Karpas-422 (cell line): Measurements from ENCODE around the gene DNAH2. TPM values are rescaled to one million over a fixed set of nuclear protein-coding genes. Genes with fewer than 3 reads are reported as not detected.

ENCODE experiments used
- DNase-seq: peaks from one replicate; pipeline ENCODE4 v3.0.0-alpha.2; 2015
- H2AFZ ChIP-seq: fragments of 200-600 bp; sonication (generic); 2 replicates; pipeline ENCODE4 v1.6.1; 2014; ENCODE audit warnings: antibody characterized with exemption, low read length, mixed read lengths
- H3K27ac ChIP-seq: fragments of 200-600 bp; sonication (generic); 2 replicates; pipeline ENCODE4 v1.5.1; 2014; ENCODE audit warnings: mild to moderate bottlenecking, low read length, moderate library complexity
- H3K27me3 ChIP-seq: fragments of 200-600 bp; sonication (generic); 2 replicates; pipeline ENCODE4 v1.6.1; 2014; ENCODE audit warnings: low read length, mixed read lengths
- H3K36me3 ChIP-seq: fragments of 200-600 bp; sonication (generic); 2 replicates; pipeline ENCODE4 v1.6.1; 2014; ENCODE audit warnings: low read length, mixed read lengths; ENCODE audit not compliant: insufficient read depth
- H3K4me1 ChIP-seq: fragments of 200-600 bp; sonication (generic); 2 replicates; pipeline ENCODE4 v1.6.1; 2014; ENCODE audit warnings: mild to moderate bottlenecking, low read length, mixed read lengths
- H3K4me2 ChIP-seq: fragments of 200-600 bp; sonication (generic); 2 replicates; pipeline ENCODE4 v1.6.1; 2014; ENCODE audit warnings: low read length, low read depth, mild to moderate bottlenecking; ENCODE audit not compliant: poor library complexity, severe bottlenecking
- H3K4me3 ChIP-seq: fragments of 200-600 bp; sonication (generic); 2 replicates; pipeline ENCODE4 v1.5.1; 2014; ENCODE audit warnings: mild to moderate bottlenecking, antibody characterized with exemption, low read length, mixed read lengths
- H3K79me2 ChIP-seq: fragments of 200-600 bp; sonication (generic); 2 replicates; pipeline ENCODE4 v1.6.1; 2014; ENCODE audit warnings: mild to moderate bottlenecking, low read length, mixed read lengths
- H3K9ac ChIP-seq: fragments of 200-600 bp; sonication (generic); 2 replicates; pipeline ENCODE4 v1.6.0; 2014; ENCODE audit warnings: low read length
- H3K9me2 ChIP-seq: fragments of 200-600 bp; sonication (generic), shearing (Covaris generic); replicated peaks from 2 replicates; pipeline ENCODE4 v1.6.0; 2014; ENCODE audit warnings: mild to moderate bottlenecking, low read length, moderate library complexity; ENCODE audit not compliant: insufficient read depth
- H3K9me3 ChIP-seq: fragments of 300-700, 200-600 bp; sonication (generic); 2 replicates; pipeline ENCODE4 v1.6.1; 2014; ENCODE audit warnings: low read length, mixed read lengths
- H4K20me1 ChIP-seq: fragments of 200-600 bp; sonication (generic); 2 replicates; pipeline ENCODE4 v1.6.1; 2014; ENCODE audit warnings: mild to moderate bottlenecking, antibody characterized with exemption, low read length, low read depth; ENCODE audit not compliant: insufficient read depth
- total RNA-seq: library from RNA; depleted of rRNA; stranded (reverse); fragments of >200 nt; shearing (Covaris generic); gene quantifications from 2 replicates; pipeline ENCODE4 v1.2.3, GENCODE V29; 2014; ENCODE audit warnings: low replicate concordance

Gene DNAH2
- total RNA-seq, 1 experiment from 2014 or later, result not detected

DNA sequence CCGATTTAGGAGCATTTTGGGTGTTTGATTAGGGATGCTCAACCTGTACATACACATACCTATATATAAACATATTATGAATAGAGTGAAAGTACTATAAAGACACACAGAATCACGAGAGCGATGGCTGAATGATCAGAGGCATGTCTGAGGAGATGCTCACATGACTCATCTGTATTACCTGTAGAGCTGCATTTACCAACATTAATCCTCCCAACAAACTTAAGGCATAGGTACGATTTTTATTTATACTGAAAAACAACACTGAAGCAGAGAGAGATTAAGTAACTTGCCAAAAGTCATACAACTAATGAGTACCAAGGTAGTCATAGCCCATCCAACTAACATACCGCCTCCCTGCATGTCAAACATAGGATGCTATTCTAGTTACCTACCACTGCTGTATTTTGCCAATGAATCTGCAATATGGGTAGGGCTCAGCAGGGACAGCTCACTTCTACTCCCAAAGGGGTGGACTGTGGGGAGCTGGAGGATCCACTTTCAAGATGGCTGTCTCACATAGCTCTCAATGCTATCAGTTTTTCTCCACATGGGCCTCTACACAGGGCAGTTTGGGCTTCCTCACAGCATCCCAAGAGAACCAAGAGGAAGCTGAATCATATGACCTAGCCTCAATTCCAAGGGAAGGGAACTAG, 147.6 kb downstream of the DNAH2 start:
- Histone ChIP-seq H3K9me2 (no peaks in the 10 kb centered on the region), H3K4me3 (no peak overlapping the region), H3K27ac (no peak overlapping the region), H3K9ac (no peak overlapping the region), H2AFZ (no peak overlapping the region), H3K9me3 (no peaks in the 10 kb centered on the region), H3K4me1 (peaks cover 14% of the 10 kb centered on the region), H3K36me3 (peaks cover 5% of the 10 kb centered on the region), H3K27me3 (no peaks in the 10 kb centered on the region), H4K20me1 (no peaks in the 10 kb centered on the region), H3K4me2 (no peak overlapping the region), H3K79me2 (no peaks in the 10 kb centered on the region; the same call in 1 of the 2 replicates)
- DNase-seq, result no peak

DNA sequence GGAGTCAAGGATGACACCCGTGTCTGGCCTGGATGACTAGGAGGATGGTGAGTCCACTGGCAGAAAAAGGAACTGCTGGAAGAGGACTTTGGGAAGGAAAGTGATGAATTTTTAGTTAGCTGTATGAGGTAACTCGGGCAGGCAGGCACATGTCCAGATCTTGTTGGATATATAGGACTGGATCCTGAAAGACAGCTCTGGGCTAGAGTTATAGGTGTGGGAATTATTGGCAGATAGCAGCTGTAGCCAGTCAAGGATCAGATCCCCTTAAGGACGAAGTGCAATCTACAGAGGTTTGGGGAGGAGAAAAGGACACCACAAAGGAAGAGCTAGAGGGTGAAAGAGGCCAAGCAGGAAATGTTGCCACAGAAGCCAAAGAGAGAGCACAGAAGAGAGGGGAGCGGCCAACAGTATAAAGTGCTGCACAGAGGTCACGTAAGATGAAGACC, 150.4 kb downstream of the DNAH2 start:
- H3K27ac ChIP-seq, result no peak overlapping the region
- H4K20me1 ChIP-seq, result no peaks in the 10 kb centered on the region
- H3K4me1 ChIP-seq, result peaks cover 11% of the 10 kb centered on the region
- H3K79me2 ChIP-seq, result no peaks in the 10 kb centered on the region
- no peak overlapping the region for H3K4me3 ChIP-seq
- H3K36me3 ChIP-seq, result peaks cover 5% of the 10 kb centered on the region
- no peaks in the 10 kb centered on the region for H3K9me3 ChIP-seq
- no peaks in the 10 kb centered on the region for H3K9me2 ChIP-seq
- H3K27me3 ChIP-seq, result no peaks in the 10 kb centered on the region
- no peak overlapping the region for H3K4me2 ChIP-seq
- no peak for DNase-seq
- H2AFZ ChIP-seq, result no peak overlapping the region
- H3K9ac ChIP-seq, result no peak overlapping the region

DNA sequence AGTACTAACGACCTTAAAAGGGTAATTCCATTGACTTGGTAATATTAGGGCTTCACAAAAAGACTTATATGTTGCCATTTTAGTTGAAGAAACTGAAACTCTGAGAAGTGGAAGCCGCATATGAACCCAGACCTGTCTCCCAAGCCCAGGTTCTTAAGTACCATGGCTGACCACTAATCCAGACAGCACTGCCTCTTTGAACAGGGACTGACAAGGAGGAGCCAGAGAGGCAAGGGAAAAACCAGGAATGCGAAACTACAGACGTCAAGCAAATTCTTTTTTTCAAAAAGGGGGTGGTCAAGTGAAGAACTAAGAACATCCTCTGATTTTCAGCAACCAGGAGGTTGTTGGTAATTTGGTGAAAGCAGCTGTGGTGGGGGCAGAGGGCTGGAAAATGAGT, 155.5 kb downstream of the DNAH2 start:
- H3K4me2 ChIP-seq, result no peak overlapping the region
- H3K27me3 ChIP-seq, result no peaks in the 10 kb centered on the region
- H3K9me2 ChIP-seq, result no peaks in the 10 kb centered on the region
- no peak overlapping the region for H2AFZ ChIP-seq
- DNase-seq, result no peak
- no peak overlapping the region for H3K27ac ChIP-seq
- peaks cover 3% of the 10 kb centered on the region; the same call in 1 of the 2 replicates for H3K79me2 ChIP-seq
- H3K9ac ChIP-seq, result no peak overlapping the region
- peaks cover 15% of the 10 kb centered on the region for H3K4me1 ChIP-seq
- H3K36me3 ChIP-seq, result peaks cover 8% of the 10 kb centered on the region; the same call in 1 of the 2 replicates
- H3K9me3 ChIP-seq, result no peaks in the 10 kb centered on the region
- no peak overlapping the region for H3K4me3 ChIP-seq
- no peaks in the 10 kb centered on the region for H4K20me1 ChIP-seq

DNA sequence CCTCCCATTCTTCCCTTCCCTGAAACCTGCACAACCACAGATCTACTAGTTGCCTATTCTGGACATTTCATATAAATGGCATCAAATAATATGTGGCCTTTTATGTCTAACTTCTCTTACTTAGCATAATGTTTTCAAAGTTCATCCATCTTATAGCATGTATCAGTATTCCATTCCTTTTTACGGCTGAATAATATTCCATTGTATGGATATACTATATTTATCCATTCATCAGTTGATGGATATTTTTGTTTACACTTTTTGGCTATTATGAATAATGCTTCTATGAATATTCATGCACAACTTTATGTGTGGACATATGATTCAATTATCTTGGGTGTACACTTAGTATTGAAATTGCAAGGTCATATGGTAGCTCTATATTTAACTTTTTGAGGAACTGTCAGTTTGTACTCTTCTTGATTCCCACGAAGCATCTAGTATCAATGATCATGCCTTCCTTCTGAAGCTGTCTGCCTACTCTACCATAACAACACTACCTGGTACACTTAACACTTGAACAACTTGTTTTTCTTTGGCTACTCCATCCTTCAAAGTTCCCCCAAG, 158.3 kb downstream of the DNAH2 start:
- Histone ChIP-seq H3K4me3 (no peak overlapping the region), H3K4me1 (peaks cover 32% of the 10 kb centered on the region), H3K79me2 (peaks cover 3% of the 10 kb centered on the region; the same call in 1 of the 2 replicates), H3K9ac (no peak overlapping the region), H3K9me3 (no peaks in the 10 kb centered on the region), H3K4me2 (peak overlapping the region; percentile 9), H3K36me3 (peaks cover 11% of the 10 kb centered on the region; the same call in 1 of the 2 replicates), H2AFZ (no peak overlapping the region), H3K27ac (peak overlapping the region; percentile 42), H3K9me2 (no peaks in the 10 kb centered on the region), H4K20me1 (no peaks in the 10 kb centered on the region), H3K27me3 (no peaks in the 10 kb centered on the region)
- no peak for DNase-seq

DNA sequence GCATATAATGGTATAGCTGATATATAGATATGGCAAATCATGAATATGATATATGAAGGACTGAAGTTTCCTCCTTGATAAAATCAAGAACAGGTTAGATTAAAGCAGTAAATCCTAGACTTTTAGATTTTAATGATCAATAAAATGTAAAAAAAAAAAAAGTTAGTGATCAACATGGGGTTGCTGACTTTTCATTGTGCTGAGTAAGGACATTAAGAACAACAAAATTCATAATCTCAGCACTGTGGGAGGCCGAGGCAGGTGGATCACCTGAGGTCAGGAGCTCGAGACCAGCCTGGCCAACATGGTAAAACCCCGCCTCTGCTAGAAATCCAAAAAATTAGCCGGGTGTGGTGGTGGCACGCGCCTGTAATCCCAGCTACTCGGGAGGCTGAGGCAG, 160.7 kb downstream of the DNAH2 start:
- no peaks in the 10 kb centered on the region for H3K9me2 ChIP-seq
- no peak overlapping the region for H2AFZ ChIP-seq
- no peak overlapping the region for H3K9ac ChIP-seq
- H3K36me3 ChIP-seq, result peaks cover 11% of the 10 kb centered on the region; the same call in 1 of the 2 replicates
- no peak for DNase-seq
- no peak overlapping the region for H3K4me3 ChIP-seq
- H4K20me1 ChIP-seq, result no peaks in the 10 kb centered on the region
- H3K27me3 ChIP-seq, result no peaks in the 10 kb centered on the region
- peaks cover 10% of the 10 kb centered on the region for H3K79me2 ChIP-seq
- H3K9me3 ChIP-seq, result no peaks in the 10 kb centered on the region
- H3K27ac ChIP-seq, result no peak overlapping the region
- peaks cover 55% of the 10 kb centered on the region for H3K4me1 ChIP-seq
- no peak overlapping the region for H3K4me2 ChIP-seq

DNA sequence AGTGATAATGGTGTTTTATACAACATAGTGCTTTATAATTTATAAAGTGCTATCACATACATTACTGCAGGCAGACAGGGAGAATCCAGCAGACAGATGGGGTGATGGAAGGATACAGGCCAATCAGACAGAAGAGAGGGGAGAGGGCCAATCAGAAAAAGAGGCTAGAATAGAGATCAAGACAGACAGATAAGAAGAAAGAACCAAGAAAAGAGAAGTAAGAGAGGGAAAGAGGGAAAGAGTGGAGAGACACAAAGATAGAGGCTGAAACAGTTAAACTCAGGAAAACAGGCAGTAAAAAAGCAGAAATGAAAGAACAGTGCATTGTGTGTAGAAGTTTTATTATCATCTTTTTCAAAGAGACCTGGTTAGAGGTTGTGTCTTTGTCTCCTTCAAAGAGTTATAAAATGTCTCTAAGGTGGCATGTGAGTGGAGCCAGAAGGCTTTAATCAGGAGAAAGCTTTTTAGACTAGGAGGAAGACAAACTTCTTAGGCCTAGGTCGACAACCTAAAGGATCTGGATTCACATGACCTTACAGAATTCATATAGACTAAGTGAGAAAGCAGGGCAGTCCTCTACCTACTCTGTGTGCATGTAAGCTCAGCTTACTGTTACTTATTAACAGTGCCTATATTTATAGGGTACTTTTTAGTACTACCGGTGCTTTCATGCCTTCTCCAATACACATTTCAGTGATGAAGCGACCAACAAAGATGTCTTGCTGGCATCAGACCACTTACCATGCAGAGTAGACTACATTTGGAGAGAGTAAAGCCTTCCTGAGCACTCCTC, 162.7 kb downstream of the DNAH2 start:
- H3K4me3 ChIP-seq, result peak overlapping the region; percentile 61
- H3K36me3 ChIP-seq, result peaks cover 11% of the 10 kb centered on the region; the same call in 1 of the 2 replicates
- peak overlapping the region; percentile 88 for H3K4me2 ChIP-seq
- H3K9me2 ChIP-seq, result no peaks in the 10 kb centered on the region
- peaks cover 64% of the 10 kb centered on the region for H3K4me1 ChIP-seq
- no peaks in the 10 kb centered on the region for H4K20me1 ChIP-seq
- H3K27me3 ChIP-seq, result no peaks in the 10 kb centered on the region
- H3K9me3 ChIP-seq, result no peaks in the 10 kb centered on the region
- H2AFZ ChIP-seq, result no peak overlapping the region
- peak overlapping the region; percentile 99 for H3K27ac ChIP-seq
- DNase-seq, result no peak
- peak overlapping the region; percentile 84 for H3K9ac ChIP-seq
- H3K79me2 ChIP-seq, result peaks cover 11% of the 10 kb centered on the region

DNA sequence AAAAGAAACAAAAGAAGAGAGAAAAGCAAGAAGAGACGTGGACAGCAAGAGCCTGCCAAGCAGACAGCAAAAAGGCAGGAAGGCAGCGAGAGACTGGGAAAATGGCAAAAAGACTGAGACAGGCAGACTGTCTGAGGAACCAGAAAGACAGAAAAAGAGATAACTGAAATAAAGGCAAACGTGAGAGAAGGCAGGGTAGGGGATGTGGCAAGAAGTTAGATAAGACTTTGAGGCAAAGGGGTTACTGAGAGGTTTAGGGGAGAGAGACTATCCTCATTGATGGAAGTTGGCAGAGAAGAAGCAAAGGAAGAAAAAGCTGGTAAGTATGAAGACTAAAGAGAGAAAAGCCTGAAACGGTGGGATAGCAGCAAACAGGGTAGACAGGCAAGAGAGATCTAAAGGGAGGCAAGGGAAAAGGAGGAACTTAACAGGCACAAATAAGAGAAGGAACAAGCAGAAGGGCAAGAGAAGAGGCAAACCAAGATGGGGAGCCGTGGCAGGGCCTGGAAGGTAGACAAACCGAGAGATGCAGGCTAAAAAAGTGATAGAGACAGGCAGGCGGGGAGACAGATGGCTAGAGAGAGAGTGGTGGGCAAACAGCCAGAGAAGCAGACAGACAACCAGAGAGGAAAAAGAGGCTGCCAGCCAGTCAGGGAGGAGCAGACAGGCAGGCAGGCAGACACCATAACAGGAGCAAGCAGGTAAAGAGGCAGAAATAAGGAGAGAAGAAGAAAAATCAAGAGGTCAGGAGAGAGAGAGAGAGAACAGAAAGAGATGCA, 163.9 kb downstream of the DNAH2 start:
- H3K9ac ChIP-seq, result peak overlapping the region; percentile 84
- no peaks in the 10 kb centered on the region for H3K9me2 ChIP-seq
- H2AFZ ChIP-seq, result no peak overlapping the region
- H3K36me3 ChIP-seq, result peaks cover 6% of the 10 kb centered on the region; the same call in 1 of the 2 replicates
- peak overlapping the region; percentile 99 for H3K27ac ChIP-seq
- H3K4me1 ChIP-seq, result peaks cover 65% of the 10 kb centered on the region
- peak overlapping the region; percentile 88 for H3K4me2 ChIP-seq
- no peaks in the 10 kb centered on the region for H3K27me3 ChIP-seq
- peaks cover 23% of the 10 kb centered on the region for H3K79me2 ChIP-seq
- no peak for DNase-seq
- H3K4me3 ChIP-seq, result peak overlapping the region; percentile 61
- peaks cover 4% of the 10 kb centered on the region; the same call in 1 of the 2 replicates for H4K20me1 ChIP-seq
- no peaks in the 10 kb centered on the region for H3K9me3 ChIP-seq
